MM.1S (cell line): ENCODE measurements around the gene DDX1.

ENCODE experiments used
- DNase-seq: peaks from one replicate; pipeline ENCODE4 v3.0.0-alpha.2; 2015
- H2AFZ ChIP-seq: fragments of 300-600 bp; sonication (generic); 2 replicates; pipeline ENCODE4 v1.6.0; 2016; ENCODE audit warnings: antibody characterized with exemption, low read length
- H3F3A ChIP-seq: fragments of 300-600 bp; sonication (generic); 2 replicates; pipeline ENCODE4 v1.6.1; 2016; ENCODE audit warnings: mild to moderate bottlenecking, antibody characterized with exemption, low read length, moderate library complexity, mixed read lengths; ENCODE audit not compliant: insufficient read depth
- H3K27ac ChIP-seq: fragments of 300-600 bp; sonication (generic); 2 replicates; pipeline ENCODE4 v1.5.1; 2016; ENCODE audit warnings: mild to moderate bottlenecking, low read length
- H3K27me3 ChIP-seq: fragments of 300-600 bp; sonication (generic); replicated peaks from 2 replicates; pipeline ENCODE4 v1.6.0; 2016; ENCODE audit warnings: low read length; ENCODE audit not compliant: insufficient read depth
- H3K36me3 ChIP-seq: fragments of 300-600 bp; sonication (generic); replicated peaks from 2 replicates; pipeline ENCODE4 v1.6.1; 2016; ENCODE audit warnings: mild to moderate bottlenecking, low read length, mixed read lengths; ENCODE audit not compliant: insufficient read depth
- H3K4me1 ChIP-seq: fragments of 300-600 bp; sonication (generic); 2 replicates; pipeline ENCODE4 v1.6.1; 2016; ENCODE audit warnings: low read length, mixed read lengths
- H3K4me2 ChIP-seq: fragments of 300-600 bp; sonication (generic); 2 replicates; pipeline ENCODE4 v1.6.0; 2016; ENCODE audit warnings: low read depth, low read length
- H3K4me3 ChIP-seq: fragments of 300-600 bp; sonication (generic); 2 replicates; pipeline ENCODE4 v1.5.1; 2016; ENCODE audit warnings: low read length, mixed read lengths
- H3K79me2 ChIP-seq: fragments of 300-600 bp; sonication (generic); 2 replicates; pipeline ENCODE4 v1.6.1; 2016; ENCODE audit warnings: mixed run types, low read length, mixed read lengths
- H3K9ac ChIP-seq: fragments of 300-600 bp; sonication (generic); 2 replicates; pipeline ENCODE4 v1.6.1; 2016; ENCODE audit warnings: low read length, mixed read lengths
- H3K9me2 ChIP-seq: fragments of 300-600 bp; sonication (generic); replicated peaks from 2 replicates; pipeline ENCODE4 v1.6.1; 2016; ENCODE audit warnings: mild to moderate bottlenecking, low read length, mixed read lengths; ENCODE audit not compliant: insufficient read depth
- H3K9me3 ChIP-seq: fragments of 300-600 bp; sonication (generic); replicated peaks from 2 replicates; pipeline ENCODE4 v1.6.1; 2016; ENCODE audit warnings: mild to moderate bottlenecking, low read length, mixed read lengths; ENCODE audit not compliant: insufficient read depth
- H4K20me1 ChIP-seq: fragments of 300-600 bp; sonication (generic); 2 replicates; pipeline ENCODE4 v1.6.1; 2016; ENCODE audit warnings: mild to moderate bottlenecking, low read length, moderate library complexity, mixed read lengths; ENCODE audit not compliant: insufficient read depth
- EZH2 ChIP-seq: fragments of 300-600 bp; sonication (generic); optimal IDR thresholded peaks from 2 replicates; pipeline ENCODE3; 2017; ENCODE audit warnings: low read depth, mild to moderate bottlenecking, antibody characterized with exemption, low read length, mixed read lengths
- EZH2phosphoT487 ChIP-seq: fragments of 300-600 bp; sonication (generic); IDR thresholded peaks from 2 replicates; pipeline ENCODE4 v1.6.1; 2018; ENCODE audit warnings: antibody characterized with exemption, low read length
- TF ChIP-seq, protein P1 (sequence below): fragments of 300-600 bp; sonication (generic); IDR thresholded peaks from 2 replicates; pipeline ENCODE4 v1.5.1; 2016; ENCODE audit warnings: antibody characterized with exemption, low read length, mixed read lengths

Gene DDX1

DNA sequence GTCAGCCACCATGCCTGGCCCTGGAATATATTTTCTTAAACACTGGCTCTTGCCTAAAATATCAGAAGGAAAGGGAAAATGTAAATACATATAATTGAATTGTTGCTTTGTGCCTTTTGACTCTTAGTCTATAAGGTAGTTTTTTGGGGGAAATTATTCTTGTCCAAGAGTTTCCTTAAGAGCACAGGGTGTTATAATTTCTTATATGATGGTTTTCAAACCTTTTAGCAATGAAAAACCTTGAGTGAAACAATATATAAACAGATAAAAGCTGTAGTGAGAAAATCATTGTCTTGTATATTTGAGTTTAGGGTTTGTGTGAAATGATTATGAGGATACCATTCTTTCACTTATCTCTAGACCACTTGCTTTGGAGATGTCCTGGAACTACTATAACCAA, 40.2 kb downstream of the DDX1 start:
- no peak overlapping the region for H3K4me2 ChIP-seq
- no peak for DNase-seq
- no peaks in the 10 kb centered on the region for H3K4me1 ChIP-seq
- TF ChIP-seq EZH2 (no peak), EZH2phosphoT487 (no peak)
- TF ChIP-seq, protein P1, sequence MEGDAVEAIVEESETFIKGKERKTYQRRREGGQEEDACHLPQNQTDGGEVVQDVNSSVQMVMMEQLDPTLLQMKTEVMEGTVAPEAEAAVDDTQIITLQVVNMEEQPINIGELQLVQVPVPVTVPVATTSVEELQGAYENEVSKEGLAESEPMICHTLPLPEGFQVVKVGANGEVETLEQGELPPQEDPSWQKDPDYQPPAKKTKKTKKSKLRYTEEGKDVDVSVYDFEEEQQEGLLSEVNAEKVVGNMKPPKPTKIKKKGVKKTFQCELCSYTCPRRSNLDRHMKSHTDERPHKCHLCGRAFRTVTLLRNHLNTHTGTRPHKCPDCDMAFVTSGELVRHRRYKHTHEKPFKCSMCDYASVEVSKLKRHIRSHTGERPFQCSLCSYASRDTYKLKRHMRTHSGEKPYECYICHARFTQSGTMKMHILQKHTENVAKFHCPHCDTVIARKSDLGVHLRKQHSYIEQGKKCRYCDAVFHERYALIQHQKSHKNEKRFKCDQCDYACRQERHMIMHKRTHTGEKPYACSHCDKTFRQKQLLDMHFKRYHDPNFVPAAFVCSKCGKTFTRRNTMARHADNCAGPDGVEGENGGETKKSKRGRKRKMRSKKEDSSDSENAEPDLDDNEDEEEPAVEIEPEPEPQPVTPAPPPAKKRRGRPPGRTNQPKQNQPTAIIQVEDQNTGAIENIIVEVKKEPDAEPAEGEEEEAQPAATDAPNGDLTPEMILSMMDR = no peak
- H3K27me3 ChIP-seq = no peaks in the 10 kb centered on the region
- H3K9me3 ChIP-seq = no peaks in the 10 kb centered on the region
- H3K27ac ChIP-seq = no peak overlapping the region
- no peaks in the 10 kb centered on the region for H3K9me2 ChIP-seq
- peaks cover 6% of the 10 kb centered on the region; the same call in 1 of the 2 replicates for H3F3A ChIP-seq
- H4K20me1 ChIP-seq = no peaks in the 10 kb centered on the region
- no peaks in the 10 kb centered on the region for H3K79me2 ChIP-seq
- H3K36me3 ChIP-seq = peaks cover 3% of the 10 kb centered on the region; the same call in 1 of the 2 replicates
- no peak overlapping the region for H2AFZ ChIP-seq
- H3K4me3 ChIP-seq = no peak overlapping the region
- no peak overlapping the region for H3K9ac ChIP-seq

DNA sequence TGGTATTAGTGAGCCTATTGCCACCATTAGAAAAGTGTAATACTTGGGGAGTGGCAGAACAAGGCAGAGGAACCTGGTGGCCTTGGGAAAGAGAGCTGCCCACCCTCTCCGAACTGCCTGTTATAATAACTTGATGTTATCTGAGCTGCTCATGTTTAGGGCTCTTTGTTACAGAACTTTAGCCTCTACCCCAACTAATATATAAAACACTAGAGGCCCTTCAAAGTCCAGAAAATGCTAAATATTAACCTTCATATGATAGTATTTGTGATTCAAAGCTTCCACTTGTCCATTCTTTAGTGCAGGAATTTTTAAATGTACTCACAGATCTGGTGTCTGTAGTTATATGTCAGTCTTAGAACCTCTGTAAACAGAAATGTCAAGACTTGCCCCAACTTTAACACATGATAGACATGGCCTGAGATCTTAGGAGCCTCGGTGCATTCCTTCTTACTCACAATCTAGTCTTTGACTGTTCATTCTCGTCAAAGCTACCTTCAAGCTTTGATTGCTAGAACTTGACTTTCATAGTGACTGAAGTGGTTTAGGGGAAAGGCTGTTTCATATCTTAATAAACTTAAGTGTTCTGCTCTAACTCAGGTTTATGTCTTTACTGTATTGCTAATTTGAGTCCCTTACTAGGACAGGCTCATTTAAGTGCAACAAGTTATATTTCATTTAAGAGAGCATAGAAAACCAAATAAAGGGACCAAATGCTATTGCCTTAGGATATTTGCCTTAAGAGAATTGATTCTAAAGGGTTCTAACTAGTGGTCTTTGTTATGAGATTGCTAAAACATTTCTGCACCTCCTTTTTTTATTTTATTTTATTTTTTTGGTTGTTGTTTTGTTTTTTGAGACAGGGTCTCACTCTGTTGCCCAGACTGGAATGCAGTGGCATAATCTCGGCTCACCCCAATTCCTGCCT, 41.6 kb downstream of the DDX1 start:
- TF ChIP-seq, protein P1 = no peak
- TF ChIP-seq EZH2phosphoT487 = no peak
- TF ChIP-seq EZH2 = no peak
- H3K9me2 ChIP-seq = no peaks in the 10 kb centered on the region
- no peak for DNase-seq
- H3K4me3 ChIP-seq = no peak overlapping the region
- H3K27me3 ChIP-seq = no peaks in the 10 kb centered on the region
- no peaks in the 10 kb centered on the region for H4K20me1 ChIP-seq
- H3K36me3 ChIP-seq = peaks cover 3% of the 10 kb centered on the region; the same call in 1 of the 2 replicates
- no peak overlapping the region for H3K27ac ChIP-seq
- H3K9ac ChIP-seq = no peak overlapping the region
- no peaks in the 10 kb centered on the region for H3K79me2 ChIP-seq
- no peak overlapping the region for H3K4me2 ChIP-seq
- H2AFZ ChIP-seq = no peak overlapping the region
- peaks cover 7% of the 10 kb centered on the region; the same call in 1 of the 2 replicates for H3F3A ChIP-seq
- no peaks in the 10 kb centered on the region for H3K9me3 ChIP-seq
- no peaks in the 10 kb centered on the region for H3K4me1 ChIP-seq

DNA sequence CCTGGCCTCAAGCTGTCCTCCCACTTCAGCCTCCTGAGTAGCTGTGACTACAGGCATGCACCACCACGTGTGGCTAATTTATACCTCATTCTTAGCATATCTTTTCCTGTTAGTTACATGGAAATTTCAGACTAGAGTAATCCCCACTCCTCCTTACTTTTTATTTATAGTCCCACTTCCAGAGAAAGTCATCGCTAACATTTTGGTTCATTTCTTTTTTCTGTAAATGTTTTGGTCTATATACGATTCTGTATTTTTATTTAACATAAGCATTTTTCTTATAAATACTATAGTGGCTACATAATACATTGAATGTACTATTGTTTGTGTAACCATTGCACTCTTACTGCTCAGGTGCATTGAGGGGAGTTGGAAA, 42.3 kb downstream of the DDX1 start:
- H4K20me1 ChIP-seq = no peaks in the 10 kb centered on the region
- TF ChIP-seq EZH2phosphoT487 (no peak), EZH2 (no peak)
- TF ChIP-seq, protein P1 = no peak
- peaks cover 3% of the 10 kb centered on the region; the same call in 1 of the 2 replicates for H3K36me3 ChIP-seq
- H3K4me1 ChIP-seq = no peaks in the 10 kb centered on the region
- H3K9me2 ChIP-seq = no peaks in the 10 kb centered on the region
- no peak overlapping the region for H3K9ac ChIP-seq
- no peaks in the 10 kb centered on the region for H3K27me3 ChIP-seq
- H3K4me2 ChIP-seq = no peak overlapping the region
- DNase-seq = no peak
- H3K79me2 ChIP-seq = no peaks in the 10 kb centered on the region
- peaks cover 7% of the 10 kb centered on the region; the same call in 1 of the 2 replicates for H3F3A ChIP-seq
- no peak overlapping the region for H2AFZ ChIP-seq
- no peak overlapping the region for H3K27ac ChIP-seq
- no peaks in the 10 kb centered on the region for H3K9me3 ChIP-seq
- H3K4me3 ChIP-seq = no peak overlapping the region
